ENCODE results near the gene CHL1.

The CHL1 gene

DNA sequence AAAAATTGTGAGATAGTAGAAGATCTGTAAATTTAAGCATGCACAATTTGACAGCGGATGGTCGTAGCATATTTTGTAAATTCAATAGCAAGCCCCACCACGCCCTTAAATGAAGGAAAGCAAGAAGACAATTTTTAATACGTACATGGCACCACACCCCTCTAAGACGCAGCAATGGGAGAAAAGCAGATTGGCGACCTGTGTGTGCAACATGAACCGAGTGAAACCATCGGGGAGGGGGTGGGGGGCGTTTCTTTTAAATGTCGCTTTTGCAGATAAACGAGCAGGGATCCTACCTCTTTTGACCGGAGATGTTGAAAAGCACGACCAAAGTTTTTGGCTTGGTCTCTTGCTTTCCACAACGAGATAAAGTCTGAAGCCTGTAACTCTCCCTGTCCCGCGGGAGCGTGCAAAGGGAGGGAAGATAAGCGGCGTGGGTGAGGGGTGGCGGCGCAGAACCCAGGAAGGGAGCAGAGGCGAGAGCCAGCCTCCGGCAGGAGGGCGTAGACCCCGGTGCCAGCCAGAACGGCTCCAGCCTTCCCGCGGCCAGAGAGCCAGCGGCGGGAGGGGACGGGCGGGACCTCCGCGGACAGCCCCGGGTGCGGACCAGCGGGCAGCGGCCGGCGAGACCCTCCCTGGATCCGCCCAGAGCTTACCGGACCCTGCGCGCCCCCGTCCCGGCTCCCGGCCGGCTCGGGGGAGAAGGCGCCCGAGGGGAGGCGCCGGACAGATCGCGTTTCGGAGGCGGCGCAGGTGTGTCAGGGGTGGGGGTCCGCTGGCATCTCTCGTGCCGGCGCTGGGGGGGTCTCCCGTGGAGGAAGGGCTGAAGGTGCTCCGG is at the start of gene CHL1:
CHL1 (plus strand) TSS at position 453 of the 838 bp plus-strand sequence. CDS start 123,014 bp downstream, outside the sequence.
- no peak for DNase-seq

GRCh38 chr3:151614-152189 is 44.9 kb upstream of the CHL1 start:
- DNase-seq = no peak

- no peak for DNase-seq
Observed at GRCh38 chr3:159974-160373, 36.6 kb upstream of the CHL1 start.

- no peak for DNase-seq
Observed at GRCh38 chr3:166071-166470, 30.5 kb upstream of the CHL1 start.

- DNase-seq = no peak
Observed at GRCh38 chr3:166799-167198, 29.8 kb upstream of the CHL1 start.

GRCh38 chr3:173886-174285 is 22.7 kb upstream of the CHL1 start:
- DNase-seq = no peak

DNA sequence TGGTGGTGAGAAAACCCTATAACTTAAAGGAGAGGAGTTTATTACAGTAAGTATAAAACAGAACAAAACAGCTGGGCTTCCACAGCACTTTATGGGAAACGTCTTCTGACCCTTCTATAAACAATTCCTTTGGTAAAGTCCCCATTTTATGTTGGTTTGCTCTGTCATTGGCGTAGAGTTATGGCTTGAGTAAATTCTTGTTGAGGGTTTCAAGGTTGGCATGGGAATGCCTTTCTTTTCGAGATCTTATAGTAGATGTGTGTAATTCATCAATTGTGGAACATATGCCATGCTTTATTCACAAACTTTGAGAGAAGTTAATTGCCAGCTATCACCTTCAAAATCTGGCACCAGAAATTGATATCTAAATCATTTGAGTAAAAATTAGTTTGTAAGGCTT is 11.6 kb upstream of the CHL1 start:
- no peak for DNase-seq

DNA sequence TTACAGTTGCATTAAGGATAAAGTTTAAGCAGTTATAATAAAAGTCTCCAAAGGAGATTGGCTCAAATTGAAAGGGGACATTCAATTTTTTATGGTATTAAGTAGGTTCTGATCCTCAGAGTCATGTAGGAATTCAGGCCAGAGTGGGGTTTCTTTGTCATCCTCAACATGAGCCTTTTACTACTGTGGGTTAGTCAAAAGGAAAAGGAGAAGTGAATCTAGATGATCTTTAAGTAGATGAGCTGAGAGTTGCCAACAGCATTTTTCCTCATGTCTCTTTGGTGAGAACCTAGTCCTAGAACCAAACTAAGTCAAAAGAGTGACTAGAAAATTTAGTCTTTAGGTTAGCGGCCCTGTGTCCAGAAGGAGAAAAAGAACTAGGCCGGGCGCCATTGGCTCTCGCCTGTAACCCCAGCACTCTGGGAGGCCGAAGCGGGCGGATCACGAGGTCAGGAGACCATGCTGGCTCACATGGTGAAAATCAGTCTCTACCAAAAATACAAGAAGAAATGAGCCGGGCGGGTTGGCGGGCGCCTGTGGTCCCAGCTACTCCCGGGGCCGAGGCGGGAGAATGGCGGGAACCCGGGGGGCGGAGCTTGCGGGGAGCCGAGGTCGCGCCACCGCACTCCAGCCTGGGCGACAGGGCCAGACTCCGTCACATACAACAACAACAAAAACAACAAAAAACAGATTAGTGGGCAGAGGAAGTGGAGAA is 4.2 kb upstream of the CHL1 start:
- no peak for DNase-seq

DNA sequence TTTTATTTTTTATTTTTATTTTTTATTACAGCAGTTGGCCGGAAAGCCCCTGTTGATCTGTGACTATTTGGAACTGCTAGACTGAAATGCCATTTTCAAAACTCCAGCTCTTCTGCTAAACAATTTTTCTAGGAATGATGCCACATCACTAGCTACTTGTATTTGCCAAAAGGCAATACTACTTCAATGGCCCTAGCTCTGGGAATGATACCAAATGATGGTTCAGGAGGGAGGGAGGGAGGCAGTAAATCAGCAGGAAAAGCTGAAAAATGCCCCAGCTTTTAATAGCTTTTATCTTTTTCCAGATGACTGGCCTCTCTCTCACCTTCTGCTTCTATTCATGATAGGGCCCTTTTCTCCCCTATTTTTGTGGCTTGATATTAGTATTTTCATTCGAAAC is 2.6 kb upstream of the CHL1 start:
- no peak for DNase-seq

- no peak for DNase-seq
Observed at GRCh38 chr3:194421-194820, 2.1 kb upstream of the CHL1 start.

GRCh38 chr3:195666-196065 is 897 bp upstream of the CHL1 start:
- DNase-seq = no peak

- no peak for DNase-seq
Observed at GRCh38 chr3:197149-197827, 725 bp downstream of the CHL1 start.

DNA sequence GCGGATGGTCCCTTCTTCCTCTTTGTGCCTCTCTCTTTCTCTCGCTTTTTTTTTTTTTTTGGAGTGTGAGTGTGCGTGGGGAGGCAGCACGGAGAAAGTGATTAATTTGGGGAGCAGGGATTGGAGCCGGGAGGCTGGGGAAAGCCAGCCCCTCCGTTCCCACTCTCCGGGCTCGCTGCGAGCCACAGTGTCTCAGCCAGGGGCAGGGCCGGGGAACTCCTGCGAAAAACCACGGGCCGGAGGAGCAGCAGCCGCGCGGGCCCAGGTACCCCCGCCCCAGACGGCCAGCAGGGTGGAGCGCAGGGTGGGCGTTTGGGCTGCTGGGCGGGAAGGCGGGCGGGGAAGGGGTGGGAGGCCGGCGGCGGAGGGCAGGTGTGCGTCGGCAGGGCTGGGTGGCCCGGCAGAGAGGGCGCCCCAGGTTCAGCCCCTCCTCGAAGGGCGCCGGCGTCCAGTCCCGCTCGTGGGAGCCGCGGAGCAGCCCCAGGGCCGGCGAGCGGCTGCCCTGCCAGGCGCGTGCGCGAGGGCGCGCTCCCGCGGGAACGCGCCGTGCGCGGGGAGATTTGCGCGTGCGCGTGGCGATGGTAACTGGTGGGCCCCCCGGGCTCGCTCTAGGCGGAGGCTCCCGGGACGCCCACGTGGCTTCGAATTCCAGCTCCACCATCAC is 1.4 kb downstream of the CHL1 start:
- DNase-seq = no peak

DNA sequence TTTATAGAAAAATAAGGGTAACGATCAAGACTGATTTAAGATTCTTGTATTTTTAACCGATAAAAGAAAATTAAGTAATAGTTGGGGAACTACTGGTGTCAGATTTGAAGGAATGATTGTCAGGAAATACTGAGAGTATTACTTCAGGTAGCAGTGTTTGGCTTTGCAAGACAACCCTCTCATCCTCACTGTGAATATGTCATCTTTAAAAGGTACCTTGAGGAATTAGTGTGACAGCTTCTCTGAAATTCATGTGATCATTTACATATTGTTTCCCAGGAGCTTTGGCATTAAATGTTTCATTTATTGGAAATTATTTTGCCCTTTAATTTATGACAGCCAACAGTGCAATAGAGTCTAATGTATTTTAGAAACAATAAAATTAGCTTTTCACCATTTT is 3.3 kb downstream of the CHL1 start:
- DNase-seq = no peak

- no peak for DNase-seq
Observed at GRCh38 chr3:200758-201325, 4.3 kb downstream of the CHL1 start.

GRCh38 chr3:204102-204501 is 7.5 kb downstream of the CHL1 start:
- DNase-seq = no peak

GRCh38 chr3:207973-208372 is 11.4 kb downstream of the CHL1 start:
- no peak for DNase-seq

DNA sequence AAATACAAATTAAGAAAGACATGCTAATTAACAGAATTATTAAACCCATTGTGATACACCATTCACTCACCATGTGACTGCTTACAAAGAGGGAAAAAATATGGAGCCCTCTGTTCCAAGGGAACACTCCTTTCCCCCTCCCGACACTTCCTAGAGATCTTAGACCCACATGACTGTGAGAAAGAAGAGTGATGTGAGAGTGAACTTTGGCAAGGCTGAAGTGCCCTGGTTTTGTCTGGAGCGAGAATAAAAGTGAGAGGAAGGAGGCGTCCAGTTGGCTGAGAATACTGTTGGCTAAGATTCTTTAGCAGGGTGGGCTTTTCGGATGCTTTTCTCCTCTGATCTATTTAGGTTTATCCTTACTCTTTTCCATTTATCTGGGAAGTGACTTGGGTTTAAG is 14.1 kb downstream of the CHL1 start:
- no peak for DNase-seq

GRCh38 chr3:212432-212831 is 15.9 kb downstream of the CHL1 start:
- peak; percentile 28 to 45 (median 29) for DNase-seq

GRCh38 chr3:217099-217813 is 20.7 kb downstream of the CHL1 start:
- DNase-seq = no peak

DNA sequence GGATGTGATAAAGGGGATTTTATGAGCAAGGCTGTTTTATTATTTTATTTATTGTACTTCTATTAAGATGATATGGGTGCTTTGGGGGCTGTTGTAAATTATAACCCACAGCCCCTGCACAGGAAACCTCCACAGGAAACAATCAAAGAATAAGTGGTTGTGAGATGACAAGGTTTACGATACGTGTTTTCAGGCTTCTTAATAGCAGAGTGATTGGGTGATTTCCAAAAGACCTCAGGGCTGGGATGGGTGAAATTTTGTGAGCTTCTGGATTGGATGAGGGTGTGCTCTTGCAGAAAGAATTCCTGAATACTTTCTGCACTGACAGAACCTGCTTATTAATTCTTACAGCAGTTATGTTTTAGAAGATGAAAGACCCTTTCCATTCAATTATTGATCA is 21.4 kb downstream of the CHL1 start:
- no peak for DNase-seq

Measured in suppressor macrophage treated with lipopolysaccharide for 1 hour (primary cell).